Ureter (tissue), 1 donor: Measurements from ENCODE around the gene PRKCA. TPM values are rescaled to one million over a fixed set of nuclear protein-coding genes. Genes with fewer than 3 reads are reported as not detected.

Source experiments
- DNase-seq: peaks from one replicate; pipeline ENCODE4 v3.0.0-alpha.2; 2020; ENCODE audit warnings: low spot score
- total RNA-seq: library from RNA; stranded (reverse); gene quantifications from one replicate; pipeline ENCODE4 v1.2.4, GENCODE V29; 2023
- donor health status: DM: yes; HTN: yes; CAD: no.

The PRKCA gene
- total RNA-seq, 1 donor from 2014 or later, result 58.1 TPM

DNA sequence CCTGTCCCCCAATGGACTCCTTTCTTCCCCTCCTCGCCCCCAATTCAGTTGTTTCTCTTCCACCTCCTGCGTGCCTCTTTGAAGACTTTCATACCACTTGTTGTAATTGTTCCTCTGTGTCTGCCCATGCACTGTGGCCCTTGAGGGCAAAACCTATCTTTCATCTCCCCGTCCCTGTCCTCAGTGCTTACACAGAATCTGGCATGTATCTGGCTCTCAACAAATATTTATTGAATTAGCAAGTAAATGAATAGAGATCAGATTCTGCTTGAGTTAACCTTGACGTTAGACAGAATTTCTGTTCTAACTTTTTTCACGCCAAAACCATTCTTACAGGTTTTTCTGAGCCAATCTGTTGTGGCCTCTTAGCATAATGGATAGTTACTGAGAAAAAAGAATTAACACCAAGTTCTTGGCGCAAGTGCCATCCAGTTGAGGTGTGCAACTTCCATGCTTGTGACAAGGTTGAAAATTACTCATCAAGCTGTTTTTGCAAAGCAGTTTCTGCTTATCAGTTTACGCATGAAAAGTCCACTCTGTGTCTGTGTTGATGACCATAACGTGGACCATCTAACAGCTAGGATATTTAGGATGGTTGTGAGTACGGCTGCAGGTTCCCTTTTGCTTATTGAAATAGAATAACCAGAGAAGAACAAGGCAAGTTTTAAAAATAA is 215.1 kb downstream of the PRKCA start:
- DNase-seq, result no peak

DNA sequence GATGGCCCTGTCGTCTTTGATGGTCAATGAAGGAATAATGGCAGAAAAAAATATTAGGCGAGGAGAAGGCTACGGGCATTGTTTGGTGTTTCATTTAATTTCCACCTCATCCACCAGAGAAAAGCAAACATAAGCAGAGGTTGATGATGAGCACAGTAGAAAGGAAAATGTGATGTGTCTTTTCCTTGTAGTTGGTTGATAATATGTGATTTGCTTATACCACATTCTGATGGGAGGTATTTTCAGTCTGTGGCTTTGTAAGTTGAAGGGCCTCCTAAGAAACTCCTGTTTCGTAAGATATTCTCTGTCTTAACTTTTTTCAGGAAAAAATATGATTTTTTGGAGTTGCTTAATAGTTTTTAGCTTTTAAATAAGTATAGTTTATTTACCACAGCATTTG is 215.7 kb downstream of the PRKCA start:
- no peak for DNase-seq

DNA sequence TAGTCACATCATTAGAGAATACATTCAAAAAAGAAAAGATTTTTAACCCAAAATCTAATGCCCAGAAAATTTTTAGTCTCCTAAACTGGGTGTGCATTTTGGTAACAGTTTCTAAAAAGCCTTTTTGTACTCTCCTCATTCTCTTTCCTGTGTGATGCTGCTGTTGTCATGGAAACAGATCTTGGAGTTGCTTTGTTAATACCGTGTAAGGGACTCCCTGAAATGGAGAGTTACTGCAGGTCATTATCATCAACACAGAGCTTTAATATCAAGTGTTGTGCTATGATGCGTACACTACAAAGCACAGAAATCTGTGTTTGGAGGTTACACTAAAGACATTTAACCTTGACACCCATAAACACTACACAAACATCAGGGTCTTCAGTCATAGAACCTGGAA is 216.3 kb downstream of the PRKCA start:
- DNase-seq, result no peak

DNA sequence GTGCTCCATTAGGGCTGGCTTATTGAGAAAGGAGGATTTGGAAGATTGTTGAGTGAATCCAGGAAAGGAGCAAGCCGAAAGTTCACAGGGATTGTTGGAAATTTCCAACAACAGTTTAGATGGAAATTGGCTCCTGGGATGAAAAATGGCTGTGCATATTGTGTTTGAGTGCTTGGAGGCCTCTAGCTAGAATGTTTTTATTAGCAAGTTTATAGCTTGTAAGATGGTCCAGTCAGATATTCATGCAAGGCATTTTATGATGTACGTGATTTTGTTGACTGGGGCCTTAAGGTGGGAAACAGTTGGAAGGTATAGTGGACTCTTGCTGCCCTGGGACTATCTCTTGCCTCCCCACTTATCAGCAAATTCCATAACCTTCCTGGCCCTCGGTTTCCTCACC is 216.7 kb downstream of the PRKCA start:
- no peak for DNase-seq

DNA sequence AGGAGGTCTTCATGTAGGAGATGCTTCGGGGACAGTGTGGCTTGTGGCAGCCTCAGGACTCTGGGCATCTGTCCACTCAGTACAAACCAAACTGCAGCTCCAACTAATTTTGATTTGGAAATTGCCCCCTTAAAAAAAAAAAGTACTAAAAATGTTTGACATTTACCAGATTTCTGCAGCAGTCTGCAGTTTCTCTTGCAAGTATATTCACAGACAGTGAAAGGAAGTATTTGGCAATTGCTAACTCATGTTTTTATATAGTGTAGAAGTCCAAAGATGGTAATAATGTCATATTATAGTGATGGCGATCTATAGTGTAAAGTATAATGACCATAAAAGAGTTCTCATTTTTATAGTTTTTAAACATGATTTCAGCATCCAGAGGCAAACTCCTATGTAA is 218.6 kb downstream of the PRKCA start:
- no peak for DNase-seq

DNA sequence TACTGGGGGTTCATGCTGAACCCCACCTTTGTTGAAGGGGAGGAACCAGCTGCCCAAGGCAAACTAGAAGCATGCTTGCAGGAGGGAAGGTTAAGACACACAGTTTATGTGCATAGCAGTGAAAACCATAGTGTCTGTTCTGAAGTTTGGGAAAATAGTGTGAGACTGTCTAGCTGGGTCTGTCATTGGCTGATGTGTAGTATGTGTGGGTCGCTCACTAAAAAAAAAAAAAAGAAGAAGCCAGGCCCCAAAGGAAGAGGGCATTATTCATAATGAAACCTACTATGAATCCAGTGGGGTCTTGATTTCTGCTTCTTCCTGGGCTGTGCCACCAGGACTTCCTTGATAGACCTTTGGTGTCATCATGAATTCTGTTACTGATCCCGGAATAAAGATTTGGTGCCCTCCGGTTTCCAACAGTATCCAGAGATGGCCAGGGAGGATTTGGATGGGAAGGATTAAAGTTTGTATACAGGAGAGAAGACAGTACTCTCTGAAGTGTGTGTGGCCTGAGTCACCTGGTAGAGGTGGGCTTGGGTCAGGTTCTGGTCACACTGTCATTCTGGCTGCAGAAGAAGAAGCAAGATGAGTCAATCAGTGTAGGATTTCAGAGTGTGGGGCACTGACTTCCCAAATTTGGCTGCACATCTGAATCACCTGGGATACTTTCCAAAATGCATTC is 220.3 kb downstream of the PRKCA start:
- no peak for DNase-seq

DNA sequence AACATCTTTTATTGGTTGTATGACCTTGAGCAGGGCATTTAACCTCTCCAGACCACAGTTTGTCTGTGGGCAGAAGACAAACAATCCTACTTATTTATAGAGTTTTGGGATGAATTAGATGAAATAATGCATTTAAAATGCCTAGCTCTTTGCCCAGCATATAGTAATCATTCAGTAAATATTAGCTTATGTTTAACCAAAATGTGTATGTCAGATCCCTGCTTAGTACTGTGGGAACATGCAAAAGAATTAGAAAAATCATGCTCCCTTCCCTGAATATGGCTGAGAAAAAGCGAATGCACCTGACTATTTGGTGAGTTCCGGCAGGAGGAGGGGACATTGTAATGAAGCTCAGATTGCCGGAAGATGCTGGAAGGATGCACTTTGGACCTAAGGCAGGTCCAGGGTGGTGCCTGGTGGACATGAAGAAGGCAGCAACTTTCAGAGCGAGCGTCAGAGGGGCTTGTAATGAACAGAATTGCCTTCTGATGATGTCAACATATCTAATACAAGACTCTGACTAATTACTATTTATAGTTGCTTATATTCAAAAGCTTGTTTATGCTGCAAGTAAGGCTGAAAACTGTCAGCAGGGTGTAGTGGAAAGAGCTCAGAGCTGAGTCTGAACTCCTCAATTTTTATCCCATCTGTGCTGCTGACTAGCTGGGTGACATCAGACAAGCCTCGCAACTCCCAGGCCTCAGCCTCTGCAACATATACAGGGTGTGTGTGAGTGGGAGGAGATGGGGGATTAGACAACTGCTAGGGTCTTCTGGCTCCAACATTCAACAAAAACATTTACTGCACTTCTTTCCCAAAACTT is 221.2 kb downstream of the PRKCA start:
- no peak for DNase-seq

DNA sequence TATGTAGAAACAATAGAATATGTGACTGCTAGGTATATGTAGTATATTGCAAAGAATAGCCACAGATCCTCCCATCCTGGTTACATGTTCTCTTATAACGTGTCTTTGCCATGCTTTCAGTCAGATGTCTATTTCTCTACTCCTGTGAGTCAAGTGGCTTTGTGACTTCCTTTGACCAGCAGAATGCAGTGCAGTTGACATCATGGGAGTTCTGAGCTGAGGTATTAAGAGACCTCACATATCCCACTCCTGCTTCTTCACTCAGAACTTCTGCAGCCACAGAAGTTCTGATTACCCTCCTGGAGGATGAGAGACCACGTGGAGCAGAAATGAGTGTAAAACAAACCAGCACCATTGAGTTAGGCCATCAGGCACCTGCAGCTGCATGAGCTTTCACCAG is 222.5 kb downstream of the PRKCA start:
- DNase-seq, result no peak

DNA sequence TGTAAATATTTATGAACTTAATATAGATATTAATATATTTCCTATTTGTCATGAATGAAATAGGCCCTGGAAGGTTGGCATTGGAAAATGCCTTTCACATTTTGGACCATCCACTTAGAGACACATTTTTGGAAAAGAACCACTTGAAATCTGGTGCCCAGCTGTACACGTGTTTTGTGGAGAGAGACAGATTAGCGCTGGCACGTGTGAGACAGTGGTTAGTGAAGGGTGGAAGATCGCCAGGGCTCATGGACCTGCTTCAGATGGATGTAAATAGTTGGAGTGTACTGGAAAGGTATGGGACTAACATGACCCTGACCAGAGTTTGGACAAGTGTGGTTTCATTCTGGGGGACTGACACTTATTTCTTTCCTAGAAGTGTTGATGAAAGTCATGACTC is 222.9 kb downstream of the PRKCA start:
- DNase-seq, result no peak

DNA sequence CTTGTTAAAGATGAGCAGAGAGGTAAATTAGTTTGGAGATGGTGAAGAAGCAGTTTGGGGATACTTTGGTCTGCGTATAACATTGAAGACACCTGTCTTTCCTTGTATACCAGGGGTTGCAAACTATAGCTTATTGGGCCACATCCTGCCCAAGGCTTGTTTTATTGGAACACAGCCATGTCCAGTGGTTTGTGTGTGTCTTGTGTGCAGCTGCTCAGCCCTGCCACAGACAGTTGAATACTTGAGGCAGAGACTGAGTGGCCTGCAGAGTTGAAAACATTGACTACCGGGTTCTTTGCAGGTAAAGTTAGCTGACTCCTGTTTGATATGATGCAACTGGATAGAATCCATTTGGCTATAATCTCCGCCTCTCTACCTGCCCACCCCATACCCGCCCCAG is 224.4 kb downstream of the PRKCA start:
- no peak for DNase-seq

DNA sequence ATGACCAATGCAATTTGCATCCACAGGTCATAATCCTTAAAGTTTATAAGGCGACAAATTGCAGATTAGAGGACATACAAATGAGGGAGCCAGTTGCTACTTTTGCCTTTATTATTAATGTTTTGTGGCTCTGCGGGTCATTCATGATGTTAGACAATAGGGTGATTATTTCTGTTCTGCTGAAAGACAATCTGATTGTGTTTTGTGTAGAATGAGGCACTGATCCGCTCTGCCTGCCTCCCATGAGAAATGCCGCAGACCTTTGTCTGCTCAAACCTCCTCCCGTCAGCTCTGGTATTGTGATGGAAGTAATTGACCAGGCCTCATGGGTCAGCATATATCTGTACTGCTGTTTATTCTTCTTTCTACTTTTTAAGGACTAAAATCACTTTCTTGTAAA is 224.9 kb downstream of the PRKCA start:
- no peak for DNase-seq

DNA sequence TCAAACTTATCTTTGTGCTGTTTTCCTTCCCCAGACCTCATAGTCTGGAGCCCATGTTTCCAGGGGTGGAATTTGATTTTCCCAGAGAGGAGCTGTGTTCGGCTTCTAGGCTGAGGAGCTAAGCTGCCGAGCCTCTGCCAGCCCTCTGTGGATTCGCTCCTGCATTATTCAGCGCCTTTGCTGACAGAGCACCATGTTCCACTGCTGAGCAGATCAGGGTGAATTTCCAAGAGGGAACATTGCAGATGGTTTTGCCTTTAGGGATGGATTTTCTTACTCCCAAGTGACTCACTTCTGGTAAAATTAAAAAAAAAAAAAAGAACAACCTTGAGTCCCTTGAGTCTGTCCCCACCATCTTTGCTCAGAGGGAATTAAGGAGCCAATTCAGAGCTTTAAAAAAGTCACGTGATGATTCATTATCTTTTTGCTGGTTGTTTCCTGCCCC is 229.5 kb downstream of the PRKCA start:
- no peak for DNase-seq

DNA sequence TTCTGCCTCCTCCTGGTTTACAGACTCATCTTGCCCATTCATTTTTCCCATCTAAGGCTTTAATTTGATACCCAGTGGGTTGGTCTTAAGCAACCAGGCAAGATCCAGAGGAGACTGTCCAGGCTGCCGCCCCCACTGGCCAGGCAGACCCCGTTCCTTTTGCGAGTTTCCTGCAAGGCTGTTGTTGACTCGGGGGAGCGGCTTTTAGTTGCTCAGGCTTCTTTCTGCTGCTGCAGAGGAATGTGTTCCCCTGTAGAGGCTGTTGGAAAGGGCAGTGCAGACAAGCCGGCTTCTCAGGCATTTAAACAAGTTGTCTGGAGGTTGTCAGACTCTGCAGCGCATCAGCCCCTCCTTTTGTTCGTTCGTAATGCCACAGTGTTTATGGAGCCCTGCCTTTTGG is 231.2 kb downstream of the PRKCA start:
- no peak for DNase-seq

DNA sequence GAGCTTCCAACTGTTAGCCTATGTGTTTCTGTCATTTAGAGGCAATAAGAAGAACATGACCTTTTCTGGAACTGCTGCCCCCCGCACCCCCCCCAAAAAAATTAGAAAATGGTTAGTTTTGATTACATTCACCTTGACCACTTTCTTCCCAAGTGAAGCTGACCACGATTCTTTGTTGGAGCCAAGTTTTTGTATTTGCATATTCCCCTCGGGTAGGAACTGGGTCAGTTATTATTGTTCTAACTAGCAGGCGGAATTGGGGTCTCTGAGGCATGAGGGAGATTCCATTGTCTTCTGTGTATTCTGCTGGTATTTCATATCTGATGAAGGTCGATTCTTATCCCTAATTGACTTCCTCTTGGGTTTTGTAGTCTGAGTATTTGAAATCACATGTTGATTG is 231.6 kb downstream of the PRKCA start:
- DNase-seq, result no peak

DNA sequence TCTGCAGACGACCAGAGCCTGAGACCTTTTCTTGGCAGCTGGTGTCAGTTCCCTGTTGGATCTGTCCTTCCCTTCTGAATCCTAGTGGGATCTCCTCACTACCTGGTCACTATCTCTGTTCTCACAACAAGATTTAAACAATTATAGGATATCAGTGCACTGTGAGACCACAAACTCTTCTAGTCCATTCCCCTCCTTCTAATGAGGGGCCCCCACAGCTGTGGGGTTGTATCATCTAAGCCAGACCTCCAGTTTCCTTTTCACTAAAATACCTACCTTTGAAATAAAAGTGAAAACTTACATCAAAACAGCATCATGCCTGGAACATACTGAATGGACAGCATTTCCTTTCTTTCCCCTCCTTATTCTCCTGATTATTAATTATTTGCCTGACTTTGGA is 233.2 kb downstream of the PRKCA start:
- DNase-seq, result no peak

DNA sequence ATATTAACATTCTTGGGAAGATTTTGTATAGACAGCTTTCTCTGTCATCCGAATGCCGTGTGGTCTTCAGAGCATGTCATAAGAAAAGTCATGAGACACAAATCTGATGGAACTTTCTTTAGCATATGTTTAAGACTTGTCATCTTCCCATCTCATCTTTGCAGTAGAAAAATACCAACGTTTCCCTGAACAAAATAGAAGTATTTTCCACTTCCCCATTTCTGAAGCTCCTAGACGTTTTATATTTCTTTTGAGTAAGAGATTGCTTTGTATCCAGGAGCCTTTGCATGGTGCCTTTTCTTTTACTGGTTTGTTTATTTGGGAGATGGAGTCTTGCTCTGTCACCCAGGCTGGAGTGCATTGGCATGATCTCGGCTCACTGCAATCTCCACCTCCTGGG is 235.1 kb downstream of the PRKCA start:
- DNase-seq, result no peak

DNA sequence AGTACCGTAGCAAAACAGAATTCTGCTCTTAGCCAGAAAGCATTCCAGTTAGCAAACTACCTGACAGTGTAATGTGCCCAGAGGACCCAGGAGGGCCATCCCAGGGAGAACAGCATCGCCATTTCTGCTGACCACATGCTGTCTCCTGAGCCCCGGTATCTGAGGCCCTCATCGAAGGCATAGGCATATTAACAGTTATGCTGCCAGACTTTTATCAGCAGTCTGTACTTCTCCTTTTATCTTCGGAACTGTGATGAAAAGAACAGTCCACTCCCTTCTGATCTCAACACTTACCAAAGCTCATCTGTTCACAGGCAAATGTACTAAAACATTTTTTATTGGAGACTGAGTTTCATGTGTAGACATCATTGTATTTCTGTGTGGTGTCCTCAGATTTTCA is 236.4 kb downstream of the PRKCA start:
- DNase-seq, result no peak

DNA sequence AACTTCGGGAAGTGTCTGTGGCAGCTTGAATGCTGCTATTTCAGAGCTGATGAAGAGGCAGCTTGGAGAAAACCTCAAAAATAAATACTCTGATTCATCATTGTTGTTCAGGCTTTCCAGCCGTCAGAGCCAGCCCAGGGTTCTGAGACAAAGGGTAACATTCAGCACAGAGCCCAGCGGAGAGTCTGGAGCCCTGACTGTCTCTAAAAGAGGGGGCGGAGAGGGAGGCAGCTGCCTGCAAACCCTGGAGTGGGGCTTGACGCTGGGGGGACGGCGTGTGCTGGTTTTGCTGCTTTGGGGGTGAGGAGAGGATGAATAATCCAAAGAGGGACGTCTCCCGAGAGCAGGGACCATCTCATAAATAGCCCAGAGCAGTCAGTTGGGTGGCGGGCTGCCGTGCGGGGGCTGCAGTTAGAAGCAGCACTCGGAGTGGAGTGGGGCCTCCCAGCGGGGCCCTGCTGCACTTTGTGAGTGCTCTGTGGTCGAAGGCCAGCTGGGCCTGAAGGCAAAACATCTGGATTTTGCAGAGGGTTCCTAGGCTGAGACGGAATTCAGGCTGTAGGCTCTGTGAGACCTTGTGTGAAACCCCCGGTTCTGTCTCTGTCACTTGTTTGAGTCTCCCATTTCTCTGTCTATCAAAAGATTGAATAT is 237.8 kb downstream of the PRKCA start:
- DNase-seq, result no peak

DNA sequence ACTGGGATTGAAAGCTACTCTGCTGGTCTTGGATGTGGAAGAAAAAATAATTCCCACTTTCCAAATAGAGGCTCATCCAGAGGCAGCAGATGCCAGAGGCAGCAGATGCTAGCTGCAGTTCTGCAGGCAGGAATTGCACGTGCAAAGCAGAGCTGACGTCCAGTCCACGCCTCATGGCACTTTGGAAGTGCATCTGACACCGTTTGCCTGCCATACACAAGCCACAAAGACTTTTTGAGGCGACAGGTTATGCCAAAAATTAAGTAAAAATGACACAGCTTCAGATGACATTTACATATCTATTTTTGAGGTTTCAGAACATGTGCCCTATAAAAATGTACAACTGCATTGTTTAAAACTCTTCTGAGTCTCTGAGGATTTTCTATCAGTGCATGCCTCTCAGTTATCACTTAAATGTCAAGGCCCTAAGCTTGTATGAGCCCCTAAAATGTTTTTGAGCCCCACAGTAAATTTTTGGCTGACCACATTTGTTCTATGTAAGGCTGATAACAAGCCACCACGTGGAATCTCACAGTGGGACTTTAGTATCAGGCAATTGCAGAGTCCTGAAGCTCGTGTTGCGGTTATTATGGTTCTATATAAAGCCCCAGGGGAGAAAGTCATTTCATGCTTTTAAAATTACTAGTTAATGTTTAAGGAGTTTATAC is 239.2 kb downstream of the PRKCA start:
- no peak for DNase-seq

DNA sequence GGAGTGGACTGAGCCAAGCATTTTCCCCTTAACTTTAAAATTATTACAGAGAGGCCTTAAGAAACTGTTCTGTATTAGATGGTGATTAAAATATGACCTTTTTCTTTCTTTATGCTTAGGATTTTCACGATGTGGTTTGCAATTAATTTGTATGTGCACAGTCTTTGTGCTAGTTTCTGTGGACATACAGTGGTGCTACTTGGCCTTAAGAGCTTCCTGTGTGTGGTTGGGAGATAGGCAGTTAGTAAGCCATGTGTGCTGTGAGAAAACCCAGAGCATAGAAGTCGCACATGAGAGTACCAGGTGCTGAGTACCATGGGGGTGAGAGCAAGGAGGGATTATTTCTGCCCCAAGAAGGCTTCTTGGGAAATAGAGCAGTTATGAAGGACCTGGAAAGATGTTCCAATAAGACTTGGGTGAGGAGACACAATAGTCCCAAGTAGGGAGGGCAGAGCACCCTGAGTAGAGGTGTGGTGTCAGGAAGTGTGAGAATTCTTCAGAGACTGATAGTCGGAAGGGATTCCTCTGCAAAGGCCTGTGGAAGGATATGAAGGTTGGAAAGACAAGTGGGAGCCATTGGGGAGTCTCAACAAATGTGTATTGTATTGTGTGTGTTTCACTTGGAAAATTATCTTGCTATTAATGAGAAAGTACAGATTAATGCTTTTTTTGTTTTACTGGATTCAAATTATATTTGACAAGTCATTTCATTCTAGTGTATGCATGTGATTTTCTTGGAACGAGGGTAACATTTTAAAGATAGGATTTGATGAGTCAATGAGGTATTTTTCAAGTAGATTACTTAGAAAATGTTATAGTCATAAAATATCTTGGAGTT is 239.9 kb downstream of the PRKCA start:
- no peak for DNase-seq

DNA sequence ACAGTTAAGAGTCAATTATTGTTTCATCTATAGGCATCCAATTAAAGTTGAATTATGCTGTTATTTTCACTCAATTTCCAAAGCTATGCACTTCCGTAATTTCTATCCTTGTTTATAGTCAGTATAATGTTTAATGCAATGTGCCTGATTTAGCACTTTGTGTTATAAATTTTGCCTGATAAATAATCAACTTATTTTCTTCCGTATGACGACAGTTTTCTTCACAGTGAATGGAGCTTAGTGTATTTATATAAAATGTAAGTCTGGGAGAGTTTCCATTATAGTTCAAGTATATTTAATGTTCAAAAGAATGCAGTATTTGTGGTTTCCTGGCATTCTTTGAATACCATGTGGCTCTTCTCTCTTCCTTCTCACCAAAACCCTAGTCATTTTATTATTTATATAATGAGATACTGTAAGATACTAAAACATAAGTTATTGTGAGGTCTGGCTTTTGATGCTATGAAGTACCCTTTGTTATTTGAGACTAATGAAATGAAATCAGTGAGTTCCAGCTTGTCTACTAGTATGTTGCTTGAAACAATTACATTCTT is 240.6 kb downstream of the PRKCA start:
- DNase-seq, result no peak
